ENCODE results near the gene MCTP2. TPM values are rescaled to one million over a fixed set of nuclear protein-coding genes. Genes with fewer than 3 reads are reported as not detected.

The MCTP2 gene
- polyA plus RNA-seq, 3 donors, result 17.2 to 20.0 (median 18.8) TPM

GRCh38 chr15:94439158-94439557, 207.8 kb downstream of the MCTP2 start:
- DNase-seq (ENCODE audit: low read depth in 3 of 3, low spot score in 2 of 3), result no peak

GRCh38 chr15:94441760-94442159, 210.4 kb downstream of the MCTP2 start:
- no peak for DNase-seq (ENCODE audit: low read depth in 3 of 3, low spot score in 2 of 3)

GRCh38 chr15:94442480-94442879, 211.1 kb downstream of the MCTP2 start:
- DNase-seq (ENCODE audit: low read depth in 3 of 3, low spot score in 2 of 3), result no peak

- no peak for DNase-seq (ENCODE audit: low read depth in 3 of 3, low spot score in 2 of 3)
These were observed 211.8 kb downstream of the MCTP2 start for GRCh38 chr15:94443186-94443585.

- DNase-seq (ENCODE audit: low read depth in 3 of 3, low spot score in 2 of 3), result no peak
These were observed 214.3 kb downstream of the MCTP2 start for GRCh38 chr15:94445566-94446160.

- no peak for DNase-seq (ENCODE audit: low read depth in 3 of 3, low spot score in 2 of 3)
These were observed 215.1 kb downstream of the MCTP2 start for GRCh38 chr15:94446441-94446840.

GRCh38 chr15:94451466-94451865, 220.1 kb downstream of the MCTP2 start:
- DNase-seq (ENCODE audit: low read depth in 3 of 3, low spot score in 2 of 3), result no peak

GRCh38 chr15:94453227-94453988, 222.0 kb downstream of the MCTP2 start:
- no peak for DNase-seq (ENCODE audit: low read depth in 3 of 3, low spot score in 2 of 3)

GRCh38 chr15:94455297-94455696, 223.9 kb downstream of the MCTP2 start:
- DNase-seq (ENCODE audit: low read depth in 3 of 3, low spot score in 2 of 3), result no peak

- DNase-seq (ENCODE audit: low read depth in 3 of 3, low spot score in 2 of 3), result no peak
These were observed 224.9 kb downstream of the MCTP2 start for GRCh38 chr15:94456226-94456625.

- no peak for DNase-seq (ENCODE audit: low read depth in 3 of 3, low spot score in 2 of 3)
These were observed 226.3 kb downstream of the MCTP2 start for GRCh38 chr15:94457661-94458060.

GRCh38 chr15:94460624-94461023, 229.3 kb downstream of the MCTP2 start:
- no peak for DNase-seq (ENCODE audit: low read depth in 3 of 3, low spot score in 2 of 3)

GRCh38 chr15:94467034-94467433, 235.7 kb downstream of the MCTP2 start:
- no peak for DNase-seq (ENCODE audit: low read depth in 3 of 3, low spot score in 2 of 3)

GRCh38 chr15:94470492-94470891, 239.1 kb downstream of the MCTP2 start:
- DNase-seq (ENCODE audit: low read depth in 3 of 3, low spot score in 2 of 3), result no peak

- DNase-seq (ENCODE audit: low read depth in 3 of 3, low spot score in 2 of 3), result no peak
These were observed 245.3 kb downstream of the MCTP2 start for GRCh38 chr15:94476686-94477085.

GRCh38 chr15:94477913-94478553, 246.7 kb downstream of the MCTP2 start:
- DNase-seq (ENCODE audit: low read depth in 3 of 3, low spot score in 2 of 3), result no peak

- DNase-seq (ENCODE audit: low read depth in 3 of 3, low spot score in 2 of 3), result no peak
These were observed 247.4 kb downstream of the MCTP2 start for GRCh38 chr15:94478763-94479162.

- no peak for DNase-seq (ENCODE audit: low read depth in 3 of 3, low spot score in 2 of 3)
These were observed 249.0 kb downstream of the MCTP2 start for GRCh38 chr15:94480289-94480834.

- DNase-seq (ENCODE audit: low read depth in 3 of 3, low spot score in 2 of 3), result no peak
These were observed 253.9 kb downstream of the MCTP2 start for GRCh38 chr15:94485148-94485719.

GRCh38 chr15:94487635-94488034, 256.3 kb downstream of the MCTP2 start:
- DNase-seq (ENCODE audit: low read depth in 3 of 3, low spot score in 2 of 3), result no peak

GRCh38 chr15:94493176-94493575, 261.8 kb downstream of the MCTP2 start:
- DNase-seq (ENCODE audit: low read depth in 3 of 3, low spot score in 2 of 3), result no peak

Data from right renal cortex interstitium (tissue), 3 donors.